Stimulated activated naive CD4-positive, alpha-beta T cell (primary cell): ENCODE data around the gene SLC2A11.
"Not testable (repeated sequence)": the region's sequence is repeated elsewhere in the genome, so short reads cannot be mapped to it uniquely, and the experiment has no call there.

ENCODE experiments used
- DNase-seq, 6 experiments: peaks; one replicate each; lab custom pipeline; 2025; lab: John Stamatoyannopoulos, UW

Gene SLC2A11

GRCh38 chr22:23847310-23847920 is 10.3 kb upstream of the SLC2A11 start:
- no peak for DNase-seq

- no peak for DNase-seq
These were observed 9.4 kb upstream of the SLC2A11 start for GRCh38 chr22:23847991-23848864.

GRCh38 chr22:23849009-23850006 is 8.4 kb upstream of the SLC2A11 start:
- peak; percentile 57 to 87 (median 80) for DNase-seq

GRCh38 chr22:23850136-23850611 is 7.5 kb upstream of the SLC2A11 start:
- DNase-seq = no peak

GRCh38 chr22:23856721-23857605 is 712 bp upstream of the SLC2A11 start:
- peak in 3 of 6 experiments; percentile 6 to 23 (median 19) for DNase-seq

GRCh38 chr22:23858484-23858815 is 775 bp downstream of the SLC2A11 start:
- no peak for DNase-seq

GRCh38 chr22:23859201-23859600 is 1.5 kb downstream of the SLC2A11 start:
- no peak for DNase-seq

- not testable (repeated sequence) for DNase-seq
These were observed 2.5 kb downstream of the SLC2A11 start for GRCh38 chr22:23860187-23860586.

- peak in 3 of 6 experiments; percentile 10 to 26 (median 21) for DNase-seq
These were observed 4.4 kb downstream of the SLC2A11 start for GRCh38 chr22:23862103-23862502.

- DNase-seq = not testable (repeated sequence)
These were observed 7.0 kb downstream of the SLC2A11 start for GRCh38 chr22:23864499-23865154.

- DNase-seq = no peak
These were observed 10.9 kb downstream of the SLC2A11 start for GRCh38 chr22:23868580-23868979.

GRCh38 chr22:23874871-23875270 is 17.2 kb downstream of the SLC2A11 start:
- no peak for DNase-seq

- DNase-seq = no peak
These were observed 18.1 kb downstream of the SLC2A11 start for GRCh38 chr22:23875801-23876200.

- DNase-seq = no peak
These were observed 19.9 kb downstream of the SLC2A11 start for GRCh38 chr22:23877566-23877965.

- DNase-seq = no peak
These were observed 20.5 kb downstream of the SLC2A11 start for GRCh38 chr22:23878219-23878618.

GRCh38 chr22:23882370-23882769 is 24.7 kb downstream of the SLC2A11 start:
- DNase-seq = no peak

- no peak for DNase-seq
These were observed 26.0 kb downstream of the SLC2A11 start for GRCh38 chr22:23883658-23884057.

GRCh38 chr22:23884140-23884539 is 26.5 kb downstream of the SLC2A11 start:
- DNase-seq = no peak

GRCh38 chr22:23888615-23889401 is 31.1 kb downstream of the SLC2A11 start:
- DNase-seq = no peak

GRCh38 chr22:23889620-23890019 is 31.9 kb downstream of the SLC2A11 start:
- DNase-seq = no peak
